Thoracic aorta (tissue), 2 donors: ENCODE results near the gene MAGED2. TPM values are rescaled to one million over a fixed set of nuclear protein-coding genes. Genes with fewer than 3 reads are reported as not detected.

Experiments used
- ATAC-seq: fragments of 150-250 bp; one replicate; pipeline ENCODE4 v1.8.0; 2017; ENCODE audit warnings: low read depth; ENCODE audit not compliant: insufficient number of reproducible peaks, low FRiP score
- DNase-seq: peaks from one replicate; pipeline ENCODE4 v3.0.0-alpha.2; 2020; ENCODE audit warnings: low spot score
- H3K27ac ChIP-seq, 2 donors: fragments of 200-600 bp; sonication (generic); 1 replicate in 1 of 2; 2 replicates in 1 of 2; pipeline ENCODE4 v1.5.1; 2016; ENCODE audit warnings: mild to moderate bottlenecking in 2 of 2, moderate library complexity in 2 of 2
- H3K27me3 ChIP-seq: fragments of 200-600 bp; sonication (generic); replicated peaks from 2 replicates; pipeline ENCODE4 v1.6.0; 2016; ENCODE audit warnings: mild to moderate bottlenecking; ENCODE audit not compliant: insufficient read depth
- H3K36me3 ChIP-seq: fragments of 200-600 bp; sonication (generic); one replicate; pipeline ENCODE4 v1.5.1; 2016
- H3K4me1 ChIP-seq, 2 donors: fragments of 200-600 bp; sonication (generic); 1 replicate in 1 of 2; 2 replicates in 1 of 2; pipeline versions ENCODE4 v1.5.1 to v1.6.0; 2016; ENCODE audit warnings: low read depth in 2 of 2, mild to moderate bottlenecking in 1 of 2; ENCODE audit not compliant: control insufficient read depth in 1 of 2
- H3K4me3 ChIP-seq: fragments of 200-600 bp; sonication (generic); 2 replicates; pipeline ENCODE4 v1.5.1; 2016; ENCODE audit warnings: mild to moderate bottlenecking
- H3K9me3 ChIP-seq: fragments of 200-600 bp; sonication (generic); 2 replicates; pipeline ENCODE4 v1.5.1; 2016
- total RNA-seq, 2 donors: library from RNA; depleted of rRNA; stranded (reverse); fragments of >200 nt; gene quantifications; one replicate each; pipeline versions ENCODE4 v1.1.0 to v1.2.3, GENCODE V29; 2016
- TF ChIP-seq, protein P1 (sequence below): fragments of 200-600 bp; sonication (generic); IDR thresholded peaks from one replicate; pipeline ENCODE4 v1.5.1; 2019; ENCODE audit warnings: antibody characterized with exemption

MAGED2 gene
- total RNA-seq, 2 donors from 2014 or later = 149 to 184 TPM

DNA sequence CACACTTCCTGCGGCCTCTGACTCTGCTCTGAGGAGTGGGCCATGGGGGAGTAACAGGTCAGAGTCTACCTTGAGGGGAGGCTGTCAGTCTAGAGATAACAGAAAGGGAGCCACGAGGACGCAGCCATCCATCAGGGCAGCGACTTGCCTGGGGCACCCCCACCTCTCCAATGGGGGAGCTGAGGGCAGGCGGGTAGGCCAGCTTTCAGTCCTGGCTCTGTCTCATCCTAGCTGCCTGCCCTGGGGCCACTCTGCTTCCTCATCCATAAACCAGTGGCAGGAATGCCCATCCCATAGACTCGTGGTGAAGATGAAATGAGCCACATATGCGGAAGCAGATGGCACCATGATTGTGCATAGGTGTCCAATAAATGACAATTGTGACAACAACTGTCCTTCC lies 13.2 kb downstream of the MAGED2 start:
- DNase-seq (no peak), ATAC-seq (no peak)
- peaks cover 4% of the 10 kb centered on the region for H3K36me3 ChIP-seq
- TF ChIP-seq, protein P1, sequence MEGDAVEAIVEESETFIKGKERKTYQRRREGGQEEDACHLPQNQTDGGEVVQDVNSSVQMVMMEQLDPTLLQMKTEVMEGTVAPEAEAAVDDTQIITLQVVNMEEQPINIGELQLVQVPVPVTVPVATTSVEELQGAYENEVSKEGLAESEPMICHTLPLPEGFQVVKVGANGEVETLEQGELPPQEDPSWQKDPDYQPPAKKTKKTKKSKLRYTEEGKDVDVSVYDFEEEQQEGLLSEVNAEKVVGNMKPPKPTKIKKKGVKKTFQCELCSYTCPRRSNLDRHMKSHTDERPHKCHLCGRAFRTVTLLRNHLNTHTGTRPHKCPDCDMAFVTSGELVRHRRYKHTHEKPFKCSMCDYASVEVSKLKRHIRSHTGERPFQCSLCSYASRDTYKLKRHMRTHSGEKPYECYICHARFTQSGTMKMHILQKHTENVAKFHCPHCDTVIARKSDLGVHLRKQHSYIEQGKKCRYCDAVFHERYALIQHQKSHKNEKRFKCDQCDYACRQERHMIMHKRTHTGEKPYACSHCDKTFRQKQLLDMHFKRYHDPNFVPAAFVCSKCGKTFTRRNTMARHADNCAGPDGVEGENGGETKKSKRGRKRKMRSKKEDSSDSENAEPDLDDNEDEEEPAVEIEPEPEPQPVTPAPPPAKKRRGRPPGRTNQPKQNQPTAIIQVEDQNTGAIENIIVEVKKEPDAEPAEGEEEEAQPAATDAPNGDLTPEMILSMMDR = no peak
- H3K27me3 ChIP-seq = no peaks in the 10 kb centered on the region
- no peak overlapping the region for H3K27ac ChIP-seq
- no peaks in the 10 kb centered on the region for H3K4me1 ChIP-seq
- no peaks in the 10 kb centered on the region for H3K9me3 ChIP-seq
- no peak overlapping the region for H3K4me3 ChIP-seq

DNA sequence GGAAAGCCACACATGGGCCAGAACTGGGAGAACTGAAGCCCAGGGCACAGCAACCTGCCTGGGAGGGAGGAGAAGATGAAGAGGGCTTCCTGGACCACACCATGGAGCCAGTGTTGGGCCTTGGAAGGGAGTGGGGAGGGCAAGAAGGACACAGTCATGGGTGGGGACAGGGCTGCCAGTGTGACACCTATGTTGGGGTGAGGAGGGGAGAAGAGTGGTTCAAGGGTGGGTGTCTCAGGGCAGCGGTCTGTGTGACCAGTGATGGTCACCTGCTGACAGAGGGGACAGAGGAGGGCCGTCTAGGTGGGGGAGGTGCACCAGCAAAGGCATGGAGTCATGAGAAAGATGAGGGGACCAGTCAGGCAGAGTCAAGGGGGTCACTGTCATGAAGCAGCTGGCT lies 13.8 kb downstream of the MAGED2 start:
- Histone ChIP-seq H3K27me3 (no peaks in the 10 kb centered on the region), H3K27ac (no peak overlapping the region), H3K4me3 (no peak overlapping the region), H3K9me3 (no peaks in the 10 kb centered on the region), H3K4me1 (no peaks in the 10 kb centered on the region), H3K36me3 (no peaks in the 10 kb centered on the region)
- DNase-seq (no peak), ATAC-seq (no peak)
- TF ChIP-seq, protein P1 = no peak

DNA sequence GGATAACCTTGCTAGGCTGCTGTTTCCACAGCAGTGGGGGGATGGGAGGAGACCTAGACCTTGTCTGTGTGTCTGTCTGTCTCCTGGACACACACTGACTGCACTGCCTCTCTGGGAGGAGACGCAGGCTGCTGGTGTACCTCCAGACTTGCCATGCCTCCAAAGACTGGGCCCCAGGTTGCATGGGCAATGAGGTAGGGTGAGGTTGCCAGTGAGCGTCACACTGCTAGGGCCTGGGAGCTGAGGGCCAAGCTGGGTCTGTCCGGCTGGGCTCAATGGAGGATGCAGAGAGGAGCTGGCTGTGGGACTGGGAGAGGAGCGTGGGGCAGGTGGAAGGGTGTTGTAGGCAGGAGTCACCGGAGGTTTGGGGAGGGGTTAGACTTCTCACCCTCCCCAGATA lies 16.6 kb downstream of the MAGED2 start:
- no peaks in the 10 kb centered on the region for H3K36me3 ChIP-seq
- no peaks in the 10 kb centered on the region for H3K4me1 ChIP-seq
- TF ChIP-seq, protein P1 = no peak
- ATAC-seq (no peak), DNase-seq (no peak)
- H3K9me3 ChIP-seq = no peaks in the 10 kb centered on the region
- H3K4me3 ChIP-seq = no peak overlapping the region
- H3K27ac ChIP-seq = no peak overlapping the region
- no peaks in the 10 kb centered on the region for H3K27me3 ChIP-seq

DNA sequence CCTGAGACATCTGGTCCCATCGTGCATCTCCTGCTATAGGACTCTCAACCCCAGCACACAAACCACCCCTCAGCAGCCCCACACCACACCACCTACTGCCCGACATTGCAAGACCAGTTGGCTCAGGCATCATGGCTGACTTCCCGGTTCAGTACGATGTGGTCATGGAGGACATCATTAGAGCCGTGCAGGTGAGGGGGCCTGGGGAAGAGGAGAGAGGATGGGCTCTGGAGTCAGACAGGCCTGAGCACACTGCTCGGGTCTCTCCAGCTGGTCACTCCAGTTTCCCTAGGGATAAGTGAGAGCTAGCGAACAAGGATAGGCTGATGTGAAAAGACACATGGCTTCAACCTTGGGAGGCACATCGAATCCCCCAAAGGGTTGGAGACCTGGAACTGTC lies 17.2 kb downstream of the MAGED2 start:
- Histone ChIP-seq H3K27me3 (no peaks in the 10 kb centered on the region), H3K4me1 (no peaks in the 10 kb centered on the region), H3K27ac (no peak overlapping the region), H3K4me3 (no peak overlapping the region), H3K36me3 (no peaks in the 10 kb centered on the region), H3K9me3 (no peaks in the 10 kb centered on the region)
- ATAC-seq (no peak), DNase-seq (no peak)
- TF ChIP-seq, protein P1 = no peak

DNA sequence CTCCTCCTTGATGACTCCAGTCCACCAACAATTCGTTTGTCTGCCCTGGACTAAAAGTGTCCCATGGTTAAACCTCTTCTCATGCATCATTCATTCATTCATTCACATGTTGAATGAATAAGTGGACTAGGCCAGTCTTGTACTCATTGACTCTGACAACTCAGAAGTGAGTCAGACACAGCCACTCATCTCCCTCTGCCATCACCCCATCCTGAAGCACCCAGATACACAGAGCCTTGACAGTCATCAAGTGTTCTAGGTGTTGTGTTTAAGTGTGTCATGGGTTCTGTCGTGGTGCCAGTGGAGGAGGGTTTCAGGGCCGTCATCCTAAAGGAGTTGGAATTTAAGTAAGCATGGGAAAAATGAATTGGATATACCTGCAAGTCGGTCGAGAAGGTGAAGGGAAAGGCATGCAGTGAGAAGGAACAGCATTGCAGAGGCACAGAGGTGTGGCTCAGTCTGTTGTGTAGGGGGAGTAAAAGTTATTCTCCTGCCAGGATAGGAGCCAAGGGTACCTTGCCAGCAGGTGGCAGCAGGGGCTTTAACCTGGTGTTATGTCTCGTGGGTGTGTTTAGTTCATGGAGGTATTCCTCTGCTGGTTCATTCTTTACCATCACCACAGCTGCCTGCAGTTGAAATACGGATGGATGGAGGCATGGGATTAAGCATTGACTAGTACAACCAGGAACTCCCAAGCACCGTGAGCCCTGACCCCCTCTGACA lies 18.3 kb downstream of the MAGED2 start:
- Histone ChIP-seq H3K4me1 (no peaks in the 10 kb centered on the region), H3K36me3 (no peaks in the 10 kb centered on the region), H3K27me3 (no peaks in the 10 kb centered on the region), H3K9me3 (no peaks in the 10 kb centered on the region), H3K27ac (no peak overlapping the region), H3K4me3 (no peak overlapping the region)
- DNase-seq (no peak), ATAC-seq (no peak)
- TF ChIP-seq, protein P1 = no peak
